LNCaP clone FGC (cell line): ENCODE results near the gene ESRRB.
"Not testable (repeated sequence)": the region's sequence is repeated elsewhere in the genome, so short reads cannot be mapped to it uniquely, and the experiment has no call there.

Experiments used
- DNase-seq: peaks from one replicate; pipeline ENCODE4 v3.0.0-alpha.2; 2011; ENCODE audit warnings: low read depth
- H3K4me3 ChIP-seq: 2 replicates; pipeline ENCODE4 v1.5.1; 2011; ENCODE audit warnings: mild to moderate bottlenecking, low read depth, low read length, control low read depth
- CTCF ChIP-seq: IDR thresholded peaks from 2 replicates; pipeline ENCODE4 v1.5.1; 2012; ENCODE audit warnings: mild to moderate bottlenecking; ENCODE audit not compliant: control insufficient read depth, insufficient read depth; ENCODE audit errors: extremely low read depth

ESRRB gene

GRCh38 chr14:76531085-76531484, 155.1 kb downstream of the ESRRB start:
- no peak for TF ChIP-seq CTCF
- no peak overlapping the region for H3K4me3 ChIP-seq
- no peak for DNase-seq

GRCh38 chr14:76531821-76532318, 155.9 kb downstream of the ESRRB start:
- TF ChIP-seq CTCF: no peak
- no peak for DNase-seq
- no peak overlapping the region for H3K4me3 ChIP-seq

- not testable (repeated sequence) for DNase-seq, H3K4me3 ChIP-seq
These were observed 160.7 kb downstream of the ESRRB start for GRCh38 chr14:76536636-76537035.

GRCh38 chr14:76537906-76538647, 162.1 kb downstream of the ESRRB start:
- no peak for TF ChIP-seq CTCF
- H3K4me3 ChIP-seq: no peak overlapping the region
- DNase-seq: no peak

- DNase-seq: no peak
- H3K4me3 ChIP-seq: no peak overlapping the region
- no peak for TF ChIP-seq CTCF
These were observed 162.7 kb downstream of the ESRRB start for GRCh38 chr14:76538648-76539008.

GRCh38 chr14:76539130-76539529, 163.2 kb downstream of the ESRRB start:
- TF ChIP-seq CTCF: no peak
- DNase-seq: no peak
- H3K4me3 ChIP-seq: no peak overlapping the region

- H3K4me3 ChIP-seq: no peak overlapping the region
- no peak for TF ChIP-seq CTCF
- DNase-seq: no peak
These were observed 165.8 kb downstream of the ESRRB start for GRCh38 chr14:76541594-76542219.
